PFSK-1 (cell line): ENCODE measurements around the gene KCNB1.

Experiments used
- FOXP2 ChIP-seq: optimal IDR thresholded peaks from 2 replicates; pipeline ENCODE3; 2011; ENCODE audit warnings: borderline replicate concordance, control low read depth, inconsistent platforms; ENCODE audit not compliant: insufficient read depth; ENCODE audit errors: extremely low read length, extremely low read depth
- POLR2AphosphoS5 ChIP-seq: IDR thresholded peaks from 2 replicates; pipeline ENCODE4 v1.6.1; 2012; ENCODE audit warnings: low read depth, mild to moderate bottlenecking, control low read depth, low read length, moderate library complexity
- SIN3A ChIP-seq: IDR thresholded peaks from 2 replicates; pipeline ENCODE4 v1.6.1; 2012; ENCODE audit warnings: mild to moderate bottlenecking, low read length, moderate library complexity, borderline replicate concordance; ENCODE audit not compliant: insufficient read depth
- TAF1 ChIP-seq: IDR thresholded peaks from 2 replicates; pipeline ENCODE4 v1.6.1; 2012; ENCODE audit warnings: low read length, control low read depth, borderline replicate concordance; ENCODE audit not compliant: insufficient read depth
- TF ChIP-seq, protein P1 (sequence below), 2 experiments: IDR thresholded peaks; 2 replicates each; pipeline versions ENCODE4 v1.6.1 to v1.8.0; 2011 to 2012; ENCODE audit warnings: low read depth in 2 of 2, low read length in 2 of 2, control low read depth in 1 of 2, inconsistent platforms in 1 of 2, mild to moderate bottlenecking in 1 of 2, moderate library complexity in 1 of 2; ENCODE audit not compliant: insufficient read depth in 1 of 2

DNA sequence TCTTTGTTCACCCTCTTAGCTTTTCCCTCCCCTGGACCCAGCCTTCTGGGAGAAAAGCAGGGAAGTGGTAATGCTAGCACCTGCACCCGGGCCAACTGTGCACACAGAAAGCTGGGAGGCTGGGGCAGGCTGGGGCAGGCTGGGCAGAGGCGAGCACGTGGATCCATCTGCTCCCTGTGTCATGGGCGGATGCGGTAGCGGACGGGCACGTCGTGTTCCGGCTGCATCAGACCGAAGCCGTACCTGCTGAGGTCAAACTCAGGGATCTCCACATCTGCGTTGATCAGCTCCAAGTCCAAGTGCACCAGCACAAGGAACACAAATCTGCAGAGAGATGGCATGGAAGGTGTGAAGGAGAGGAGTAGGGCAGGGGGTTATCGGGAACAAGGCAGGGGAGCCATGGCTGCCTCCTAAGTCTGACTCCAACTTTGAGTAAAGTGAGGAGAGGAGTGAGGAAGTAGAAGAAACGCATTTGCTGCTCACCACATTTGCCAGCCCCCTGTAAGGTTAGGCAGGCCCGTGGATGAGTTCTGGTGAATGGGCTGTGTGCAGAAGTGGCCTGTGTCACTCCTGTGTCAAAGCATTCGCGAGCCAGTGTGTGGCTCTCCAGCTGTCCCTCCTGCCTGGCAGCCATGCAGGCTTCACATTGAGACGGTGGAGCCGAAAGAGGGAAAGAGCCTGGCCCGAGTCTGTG lies 25.4 kb upstream of the KCNB1 start:
- TF ChIP-seq, protein P1, sequence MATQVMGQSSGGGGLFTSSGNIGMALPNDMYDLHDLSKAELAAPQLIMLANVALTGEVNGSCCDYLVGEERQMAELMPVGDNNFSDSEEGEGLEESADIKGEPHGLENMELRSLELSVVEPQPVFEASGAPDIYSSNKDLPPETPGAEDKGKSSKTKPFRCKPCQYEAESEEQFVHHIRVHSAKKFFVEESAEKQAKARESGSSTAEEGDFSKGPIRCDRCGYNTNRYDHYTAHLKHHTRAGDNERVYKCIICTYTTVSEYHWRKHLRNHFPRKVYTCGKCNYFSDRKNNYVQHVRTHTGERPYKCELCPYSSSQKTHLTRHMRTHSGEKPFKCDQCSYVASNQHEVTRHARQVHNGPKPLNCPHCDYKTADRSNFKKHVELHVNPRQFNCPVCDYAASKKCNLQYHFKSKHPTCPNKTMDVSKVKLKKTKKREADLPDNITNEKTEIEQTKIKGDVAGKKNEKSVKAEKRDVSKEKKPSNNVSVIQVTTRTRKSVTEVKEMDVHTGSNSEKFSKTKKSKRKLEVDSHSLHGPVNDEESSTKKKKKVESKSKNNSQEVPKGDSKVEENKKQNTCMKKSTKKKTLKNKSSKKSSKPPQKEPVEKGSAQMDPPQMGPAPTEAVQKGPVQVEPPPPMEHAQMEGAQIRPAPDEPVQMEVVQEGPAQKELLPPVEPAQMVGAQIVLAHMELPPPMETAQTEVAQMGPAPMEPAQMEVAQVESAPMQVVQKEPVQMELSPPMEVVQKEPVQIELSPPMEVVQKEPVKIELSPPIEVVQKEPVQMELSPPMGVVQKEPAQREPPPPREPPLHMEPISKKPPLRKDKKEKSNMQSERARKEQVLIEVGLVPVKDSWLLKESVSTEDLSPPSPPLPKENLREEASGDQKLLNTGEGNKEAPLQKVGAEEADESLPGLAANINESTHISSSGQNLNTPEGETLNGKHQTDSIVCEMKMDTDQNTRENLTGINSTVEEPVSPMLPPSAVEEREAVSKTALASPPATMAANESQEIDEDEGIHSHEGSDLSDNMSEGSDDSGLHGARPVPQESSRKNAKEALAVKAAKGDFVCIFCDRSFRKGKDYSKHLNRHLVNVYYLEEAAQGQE (IDR thresholded peaks at IDR 0.05; ENCODE audit: insufficient read depth in 1 of 2, low read depth in 2 of 2, low read length in 2 of 2), result no peak
- TF ChIP-seq POLR2AphosphoS5 (no peak), SIN3A (no peak), TAF1 (no peak), FOXP2 (no peak)
